Ovary (tissue), 9 donors: ENCODE results near the gene SF3A2. TPM values are rescaled to one million over a fixed set of nuclear protein-coding genes. Genes with fewer than 3 reads are reported as not detected.

Experiments
- DNase-seq, 5 donors: peaks; one replicate each; pipeline ENCODE4 v3.0.0-alpha.2; 2019 to 2020
- H3K27ac ChIP-seq, 2 donors: fragments of 200-600 bp; one replicate each; pipeline versions ENCODE4 v1.5.1 to v1.8.0; 2019 to 2022
- H3K27me3 ChIP-seq: fragments of 200-600 bp; one replicate; pipeline ENCODE4 v1.8.0; 2022
- H3K36me3 ChIP-seq: fragments of 200-600 bp; sonication (generic); one replicate; pipeline ENCODE4 v1.5.1; 2019
- H3K4me1 ChIP-seq: one replicate; pipeline ENCODE4 v1.8.1; 2013; ENCODE audit warnings: mild to moderate bottlenecking, moderate library complexity; ENCODE audit not compliant: insufficient read depth
- H3K4me3 ChIP-seq: fragments of 200-600 bp; sonication (generic); one replicate; pipeline ENCODE4 v1.5.1; 2017
- H3K9me3 ChIP-seq, 2 donors: fragments of 200-600 bp in 1 of 2; sonication (generic) in 1 of 2; one replicate each; pipeline versions ENCODE4 v1.5.1 to v1.8.1; 2013 to 2019; ENCODE audit warnings: mild to moderate bottlenecking in 1 of 2, moderate library complexity in 1 of 2
- CTCF ChIP-seq, 3 donors: fragments of 450-650 bp in 2 of 3; fragments of 200-600 bp in 1 of 3; IDR thresholded peaks; one replicate each; pipeline versions ENCODE4 v1.5.1 to v1.8.0; 2016 to 2022; ENCODE audit warnings: antibody characterized with exemption in 3 of 3, mild to moderate bottlenecking in 1 of 3
- EP300 ChIP-seq: sonication (generic); formaldehyde crosslinking; IDR thresholded peaks from one replicate; pipeline ENCODE4 v1.6.1; 2017; ENCODE audit warnings: antibody characterized with exemption
- POLR2A ChIP-seq: fragments of 450-650 bp; IDR thresholded peaks from one replicate; pipeline ENCODE4 v1.6.1; 2017; ENCODE audit warnings: antibody characterized with exemption, mild to moderate bottlenecking, moderate library complexity
- WGBS, 3 donors: extraction: QIAGEN DNeasy Blood & Tissue Kit in 1 of 3; methylation state at CpG; one replicate each; pipeline versions ENCODE4 v1.1.5 to v1.1.7; 2013 to 2017; 5-methylcytosine and 5-hydroxymethylcytosine counted together
- intact Hi-C, 4 donors: fragments of 100-400 bp; cut with DNase I; formaldehyde crosslinking; loops; one replicate each; pipeline versions ENCODE4 v1.11.0 to v1.15.1; 2022 to 2023
- polyA plus RNA-seq, 2 donors: library from polyadenylated mRNA; stranded (reverse); fragments of 200-250 nt in 1 of 2; fragments of 350-450 nt in 1 of 2; fragmentation: Illumina TruSeq in 1 of 2; extraction: RNeasy Lipid Tissue Mini Kit (QIAGEN cat#74804) in 1 of 2; gene quantifications; one replicate each; pipeline ENCODE4 v1.2.3, GENCODE V29; 2013 to 2014
- total RNA-seq, 7 donors: library from RNA; depleted of rRNA in 2 of 7; stranded (reverse); fragments of >200 nt in 2 of 7; fragmentation: NEBNext Ultra II Directional in 3 of 7; extraction: Animal tissue kit (Norgen Biotek cat#: 25700) in 3 of 7; gene quantifications; one replicate each; pipeline versions ENCODE4 v1.1.0 to v1.2.4, GENCODE V29; 2016 to 2023
- donor health status: DM: no; HTN: no; CAD: no; lungs with moderate emphysema.
- donor health status: DM: no; HTN: no; CAD: no.
- donor health status: Bipolar disorder and iron deficiency.
- donor health status: DM: yes; HTN: yes; CAD: no.
- donor health status: DM: no; HTN: no; CAD: no.
- donor health status: DM: yes; HTN: yes; CAD: no.

SF3A2 gene
- total and polyA plus RNA-seq, 9 donors: 13.7 to 137 (median 89.8) TPM

- Histone ChIP-seq H3K27me3 (no peaks in the 10 kb centered on the region), H3K9me3 (no peaks in the 10 kb centered on the region), H3K36me3 (no peaks in the 10 kb centered on the region), H3K4me1 (peaks cover 2% of the 10 kb centered on the region), H3K27ac (no peak overlapping the region), H3K4me3 (no peak overlapping the region)
- TF ChIP-seq POLR2A: no peak
- TF ChIP-seq CTCF (IDR thresholded peaks at IDR 0.05): no peak
- no peak for TF ChIP-seq EP300
- WGBS, 3 donors: 90 to 92% (median 92%) methylated on average over 53 to 59 of the region's 59 CpGs
- intact Hi-C loops: loop anchor here in 1 of 4 donors (5.0 kb wide), 1 partner anchor 64 kb away; the partner anchor contains the start of gene DOT1L
- DNase-seq: no peak
Measured at GRCh38 chr19:2226051-2226839, 10.4 kb upstream of the SF3A2 start.

GRCh38 chr19:2226840-2227360, 9.7 kb upstream of the SF3A2 start:
- H3K4me3 ChIP-seq: no peak overlapping the region
- WGBS, 3 donors: 93 to 97% (median 95%) methylated on average over 49 to 53 of the region's 53 CpGs
- H3K27me3 ChIP-seq: no peaks in the 10 kb centered on the region
- no peak overlapping the region for H3K27ac ChIP-seq
- H3K4me1 ChIP-seq: no peaks in the 10 kb centered on the region
- H3K36me3 ChIP-seq: no peaks in the 10 kb centered on the region
- TF ChIP-seq POLR2A (no peak), CTCF (IDR thresholded peaks at IDR 0.05) (no peak), EP300 (no peak)
- no peak for DNase-seq
- intact Hi-C loops: loop anchor here in 1 of 4 donors (5.0 kb wide), 1 partner anchor 65 kb away; the partner anchor contains the start of gene DOT1L
- H3K9me3 ChIP-seq: no peaks in the 10 kb centered on the region

- no peak for DNase-seq
- no peaks in the 10 kb centered on the region for H3K36me3 ChIP-seq
- H3K27me3 ChIP-seq: no peaks in the 10 kb centered on the region
- H3K4me3 ChIP-seq: no peak overlapping the region
- WGBS, 3 donors: 89 to 92% (median 90%) methylated on average over 58 to 67 of the region's 67 CpGs
- intact Hi-C loops: loop anchor here in 1 of 4 donors (5.0 kb wide), 1 partner anchor 65 kb away; the partner anchor contains the start of gene DOT1L
- H3K9me3 ChIP-seq: no peaks in the 10 kb centered on the region
- TF ChIP-seq CTCF (IDR thresholded peaks at IDR 0.05): no peak
- TF ChIP-seq EP300: no peak
- no peak for TF ChIP-seq POLR2A
- no peaks in the 10 kb centered on the region for H3K4me1 ChIP-seq
- H3K27ac ChIP-seq: no peak overlapping the region
Measured at GRCh38 chr19:2227415-2228156, 9.0 kb upstream of the SF3A2 start.
